GM10248 (cell line): ENCODE data around the gene RIPOR2.
"Not testable (repeated sequence)": the region's sequence is repeated elsewhere in the genome, so short reads cannot be mapped to it uniquely, and the experiment has no call there.

Experiments
- CTCF ChIA-PET: fragments of 300-600 bp; sonication (Branson Sonifier 250); formaldehyde crosslinking; extraction: SDS; loops from one replicate; lab custom pipeline; 2021; ENCODE audit warnings: antibody characterized with exemption; lab: Yijun Ruan, JAX
- POLR2A ChIA-PET: fragments of 350-650 bp; sonication (Branson Sonifier 250); formaldehyde crosslinking; extraction: SDS; loops from one replicate; lab custom pipeline; 2020; ENCODE audit warnings: antibody characterized with exemption; lab: Yijun Ruan, JAX
- DNase-seq: peaks from one replicate; pipeline ENCODE4 v3.0.0; 2012; ENCODE audit errors: extremely low spot score
- CTCF ChIP-seq: IDR thresholded peaks from 2 replicates; pipeline ENCODE4 v1.5.1; 2012; ENCODE audit warnings: mild to moderate bottlenecking, low read depth; ENCODE audit errors: extremely low read depth, missing control alignments, control extremely low read depth

RIPOR2 gene

GRCh38 chr6:24755279-24755678 lies 180.5 kb downstream of the RIPOR2 start:
- ChIA-PET POLR2A (no interaction called here), CTCF (interaction anchor here (2.0 kb wide), 1 partner anchor 10 kb away, joined by 10 read pairs; no protein-coding TSS in a partner anchor)
- no peak for DNase-seq
- no peak for TF ChIP-seq CTCF

- DNase-seq, POLR2A ChIA-PET: not testable (repeated sequence)
- CTCF ChIA-PET, result interaction anchor here (0.8 to 2.0 kb wide), 2 partner anchors 9 to 17 kb away, joined by 3 to 10 read pairs; no protein-coding TSS in a partner anchor
These were observed 181.4 kb downstream of the RIPOR2 start for GRCh38 chr6:24754378-24754777.
